H54 (cell line): ENCODE data around the gene GMDS.

Source experiments
- DNase-seq: peaks from one replicate; pipeline ENCODE4 v3.0.0; 2011; ENCODE audit warnings: low spot score, mixed read lengths; ENCODE audit not compliant: insufficient read length
- FAIRE-seq: peaks from 3 replicates; lab custom pipeline; 2011; peaks lifted over from hg19 to GRCh38; lab: Jason Lieb, UNC
- POLR2A ChIP-seq: IDR thresholded peaks from 2 replicates; pipeline ENCODE4 v1.6.1; 2011; ENCODE audit warnings: low read depth, mild to moderate bottlenecking, low read length

GMDS gene

DNA sequence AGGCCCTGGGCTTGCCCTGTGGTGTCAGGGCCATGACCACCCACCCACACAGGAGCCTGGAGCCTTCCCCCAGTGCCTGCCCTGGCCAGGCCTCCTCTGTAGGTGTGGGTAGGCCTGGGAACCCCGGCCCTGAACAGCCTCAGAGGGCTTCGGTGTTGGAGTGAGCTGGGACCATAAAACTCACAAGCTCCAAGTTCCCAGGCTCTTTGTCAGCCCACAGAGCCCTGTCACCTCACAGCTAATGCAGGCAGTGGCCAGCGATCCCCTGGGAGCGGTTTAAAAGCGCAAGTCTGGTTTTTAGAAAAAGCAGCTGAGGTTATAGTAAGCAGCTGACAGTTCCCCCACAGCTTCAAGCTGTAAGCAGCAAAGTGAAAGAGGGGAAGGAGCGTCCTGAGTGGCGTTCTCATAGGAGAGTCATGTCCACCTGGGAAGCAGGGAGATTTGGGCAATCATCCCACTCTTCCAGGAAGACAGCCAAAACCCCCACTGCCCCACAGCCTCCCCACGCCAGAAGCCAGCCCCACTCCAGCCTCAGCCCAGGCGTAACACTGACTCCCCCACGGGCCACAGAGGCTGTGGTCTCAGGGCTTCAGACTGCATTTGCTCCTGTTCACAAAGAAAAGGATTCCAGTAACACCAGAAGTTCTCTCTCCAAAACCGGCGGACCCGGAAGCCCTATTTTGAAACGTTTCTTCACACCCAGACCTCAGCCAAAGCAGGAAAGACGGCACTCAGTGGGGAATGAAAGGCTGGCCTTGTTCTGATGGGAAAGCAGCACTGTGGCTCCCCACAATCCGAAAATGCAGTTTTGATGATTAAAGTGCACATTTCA, 670.0 kb downstream of the GMDS start:
- DNase-seq (no peak), FAIRE-seq (no peak)

DNA sequence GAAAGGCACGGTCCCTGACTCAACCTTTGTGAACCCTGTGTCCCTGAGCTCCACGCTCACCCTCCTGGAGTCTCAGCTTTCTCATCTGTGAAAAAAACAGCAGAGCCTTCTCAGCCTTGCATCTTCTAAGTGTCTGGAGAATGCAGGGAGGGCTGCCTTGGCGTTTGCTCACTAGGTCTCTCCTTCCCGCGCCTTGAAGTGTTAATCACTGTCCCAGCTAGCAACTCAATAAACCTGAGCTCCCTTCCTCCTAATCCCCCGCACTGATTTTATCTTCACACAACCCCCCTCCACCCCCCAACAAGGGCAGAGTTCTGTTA, 670.6 kb downstream of the GMDS start:
- no peak for TF ChIP-seq POLR2A
- FAIRE-seq, result no peak
- DNase-seq, result no peak

More for the DNA sequence above, 670.0 kb downstream of the GMDS start:
- no peak for TF ChIP-seq POLR2A

DNA sequence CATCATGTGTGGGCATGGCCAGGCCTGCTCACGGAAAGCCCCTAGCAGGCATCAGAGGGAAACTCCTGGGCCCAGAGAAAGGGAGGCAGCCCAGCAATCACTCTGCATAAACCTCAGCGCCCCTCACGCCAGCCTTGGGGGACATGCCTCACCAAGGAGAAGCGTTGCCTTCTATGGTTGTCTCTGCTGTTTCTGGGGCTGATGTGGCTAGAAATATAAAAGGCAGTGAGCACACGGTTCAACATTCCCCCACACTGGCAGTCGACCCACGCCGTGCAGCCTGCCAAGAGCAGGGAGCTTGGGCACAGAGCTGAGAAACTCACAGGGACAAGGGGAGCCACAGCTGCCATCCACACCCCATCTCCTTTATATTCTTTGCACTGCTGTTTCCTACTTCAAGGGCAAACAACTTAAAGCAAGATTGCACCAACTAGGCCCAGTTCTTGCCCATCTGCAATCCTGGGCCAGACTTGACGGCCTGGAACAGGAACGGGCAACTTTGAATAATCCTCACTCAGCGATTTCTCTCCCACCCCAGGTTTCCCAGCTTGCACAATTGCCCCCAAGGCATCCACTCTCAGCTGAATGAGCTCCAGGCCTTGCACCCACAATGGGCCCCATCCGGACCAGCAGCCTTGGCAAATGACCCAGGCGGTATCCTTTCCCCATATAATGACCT, 671.2 kb downstream of the GMDS start:
- FAIRE-seq (no peak), DNase-seq (no peak)

More for the DNA sequence above, 671.2 kb downstream of the GMDS start:
- no peak for TF ChIP-seq POLR2A
